ENCODE data around the gene PDZK1IP1.

PDZK1IP1 gene

GRCh38 chr1:47189844-47190508, at the start of gene PDZK1IP1:
TSS of gene PDZK1IP1 (minus strand) at chr1:47190036. CDS start at chr1:47189932, 104 bp downstream.
- no peak for DNase-seq

DNA sequence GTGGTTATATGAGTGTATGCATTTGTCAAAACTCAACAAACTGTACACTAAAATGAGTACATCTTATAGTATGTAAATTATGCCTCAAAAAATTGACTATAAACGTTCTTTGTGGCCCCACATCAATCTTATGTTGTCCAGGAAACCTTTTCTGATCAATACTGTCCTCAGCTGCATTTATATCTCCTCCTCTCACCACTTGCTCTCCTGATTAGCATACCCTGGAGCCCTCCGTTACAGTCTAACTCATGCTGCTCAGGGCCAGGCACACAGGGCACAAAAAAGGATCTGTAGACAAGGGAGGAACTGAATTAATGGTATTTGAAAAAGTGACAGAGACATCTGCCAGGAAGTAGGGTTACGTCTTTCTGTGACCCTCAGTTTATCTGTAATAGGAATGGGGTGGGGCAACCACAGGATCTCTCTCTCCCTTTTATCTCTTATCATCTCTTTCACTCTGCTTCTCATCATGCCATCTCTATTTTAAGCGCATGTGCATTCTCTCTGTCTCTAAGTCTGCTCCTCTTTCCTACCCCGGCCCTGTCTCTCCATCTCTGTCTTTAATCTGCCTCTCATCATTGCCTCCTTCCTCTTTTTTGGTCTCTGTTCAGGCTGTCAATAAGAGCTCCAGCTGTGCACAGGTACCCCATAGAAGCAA, 49.2 kb upstream of the PDZK1IP1 start:
- no peak for DNase-seq

GRCh38 chr1:47235806-47236205, 46.0 kb upstream of the PDZK1IP1 start:
- no peak for DNase-seq

DNA sequence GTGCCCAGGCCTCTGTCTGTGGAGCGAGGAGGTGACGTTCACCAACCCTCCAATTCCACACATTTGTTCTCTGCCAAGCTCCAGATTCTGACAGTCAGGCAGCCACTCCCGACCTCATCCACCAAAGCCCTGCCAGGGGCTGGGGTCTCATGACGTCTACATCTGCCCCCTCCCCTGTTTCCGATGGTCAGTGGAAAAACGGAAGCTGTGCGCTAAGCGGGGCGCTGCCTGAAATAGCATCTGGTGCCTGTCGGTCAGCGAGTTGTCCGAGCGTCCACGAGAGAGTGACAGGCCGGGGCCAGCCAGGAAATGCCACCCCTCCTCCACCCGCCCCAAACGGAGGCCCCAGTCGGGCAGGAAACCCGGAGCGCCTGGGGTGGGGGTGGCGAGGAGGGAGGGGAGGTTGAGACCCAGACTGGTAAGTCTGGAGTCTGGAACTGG, 45.4 kb upstream of the PDZK1IP1 start:
- no peak for DNase-seq

- DNase-seq, result no peak
Observed at GRCh38 chr1:47233186-47233585, 43.4 kb upstream of the PDZK1IP1 start.

DNA sequence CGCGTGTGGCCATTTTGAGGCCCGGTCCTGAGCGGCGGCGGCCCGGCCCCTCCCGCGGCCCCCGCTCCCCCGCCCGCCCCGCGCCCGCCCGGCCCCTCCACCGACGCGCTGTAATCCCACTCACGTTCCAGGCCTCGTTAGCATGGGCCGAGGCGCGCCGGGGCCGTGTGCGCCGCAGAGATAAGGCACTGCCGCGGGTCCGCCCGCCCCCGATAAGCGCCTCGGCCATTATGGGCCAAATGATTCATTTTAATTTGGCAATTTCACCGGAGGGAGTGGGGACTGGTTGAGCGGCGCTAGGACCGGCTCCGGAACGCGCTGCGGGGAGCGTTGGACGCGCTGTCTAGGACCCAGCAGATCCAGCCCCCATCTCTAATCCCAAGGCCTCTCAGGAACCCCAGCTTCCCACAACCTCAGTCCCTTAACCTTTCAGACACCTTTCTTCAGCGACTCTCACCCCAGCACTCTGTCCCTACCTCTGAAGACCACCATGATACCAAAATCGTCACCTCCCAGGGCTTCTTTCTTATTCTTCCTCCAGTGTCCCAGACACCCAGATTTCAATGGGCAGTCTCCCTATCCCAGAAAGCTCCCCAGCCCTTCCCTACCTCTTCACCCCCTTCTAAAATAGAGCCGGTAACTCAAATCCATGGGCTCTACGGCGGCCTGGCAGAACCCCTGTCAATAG, 42.5 kb upstream of the PDZK1IP1 start, which contains the start of gene TAL1:
TSS of gene TAL1 (minus strand) at position 39 of the 688 bp plus-strand sequence. CDS start 6,337 bp downstream, outside the sequence.
- no peak for DNase-seq

DNA sequence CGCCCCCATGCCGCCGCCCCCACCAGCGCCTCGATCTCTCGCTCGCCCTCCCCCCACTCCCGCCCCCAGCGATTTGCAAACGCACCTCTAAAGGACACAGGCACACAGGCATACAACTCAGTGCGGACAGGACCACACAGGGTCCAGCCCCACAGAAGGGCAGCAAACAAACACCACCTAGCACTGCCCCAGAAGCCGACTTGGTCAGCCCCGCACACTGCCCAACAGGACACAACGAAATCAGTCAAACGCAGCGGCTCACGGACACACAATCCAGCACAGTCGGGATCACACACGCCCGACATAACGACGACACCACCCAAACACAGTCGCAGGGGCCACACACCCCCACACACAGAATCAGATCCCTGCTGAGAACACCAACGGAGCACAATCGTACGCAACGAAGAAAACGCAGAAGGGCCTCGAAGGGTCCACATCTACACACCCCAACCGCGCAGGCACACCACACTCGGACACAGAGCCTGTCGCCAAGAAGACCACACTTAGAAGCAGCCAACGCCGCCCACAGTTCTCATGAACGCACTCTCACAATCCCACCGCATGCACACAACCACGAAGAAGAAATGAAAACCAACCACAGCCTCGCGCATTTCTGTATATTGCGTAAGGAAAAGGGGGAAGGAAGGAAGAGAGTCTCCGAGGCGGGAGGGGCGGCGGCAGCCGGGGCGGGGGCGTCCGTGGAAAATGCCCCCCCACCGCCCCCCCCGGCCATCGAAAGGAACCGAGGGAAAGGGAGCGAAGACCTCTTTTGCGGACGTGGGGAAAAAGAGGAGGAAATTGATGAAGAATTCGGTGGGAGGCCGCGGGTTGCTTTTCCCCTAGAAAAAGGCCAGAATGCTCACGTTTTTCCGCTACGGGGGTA, 41.7 kb upstream of the PDZK1IP1 start:
- DNase-seq, result no peak

GRCh38 chr1:47230692-47231300, 41.0 kb upstream of the PDZK1IP1 start:
- DNase-seq, result no peak

- DNase-seq, result no peak
Observed at GRCh38 chr1:47229886-47230691, 40.3 kb upstream of the PDZK1IP1 start.

GRCh38 chr1:47229031-47229885, 39.4 kb upstream of the PDZK1IP1 start:
- DNase-seq, result no peak

DNA sequence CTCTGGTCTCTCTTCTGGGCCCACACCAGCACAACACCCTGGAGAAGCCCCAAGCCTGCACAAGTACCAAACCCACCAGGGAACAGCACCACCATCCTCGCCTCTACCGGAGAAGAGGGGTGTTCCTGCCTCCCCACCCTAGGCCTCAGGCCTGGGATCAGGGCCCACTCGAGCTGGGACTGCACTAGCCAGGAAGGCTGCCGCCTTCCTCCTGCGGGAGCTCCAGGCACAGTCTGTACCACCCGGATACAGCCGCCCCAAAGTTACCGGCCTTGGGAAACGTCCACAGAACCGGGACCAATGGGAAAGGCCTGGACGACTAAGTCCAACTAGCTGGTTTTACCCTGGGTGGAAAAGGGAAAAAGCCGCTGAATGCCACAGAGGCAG, 38.8 kb upstream of the PDZK1IP1 start:
- no peak for DNase-seq

DNA sequence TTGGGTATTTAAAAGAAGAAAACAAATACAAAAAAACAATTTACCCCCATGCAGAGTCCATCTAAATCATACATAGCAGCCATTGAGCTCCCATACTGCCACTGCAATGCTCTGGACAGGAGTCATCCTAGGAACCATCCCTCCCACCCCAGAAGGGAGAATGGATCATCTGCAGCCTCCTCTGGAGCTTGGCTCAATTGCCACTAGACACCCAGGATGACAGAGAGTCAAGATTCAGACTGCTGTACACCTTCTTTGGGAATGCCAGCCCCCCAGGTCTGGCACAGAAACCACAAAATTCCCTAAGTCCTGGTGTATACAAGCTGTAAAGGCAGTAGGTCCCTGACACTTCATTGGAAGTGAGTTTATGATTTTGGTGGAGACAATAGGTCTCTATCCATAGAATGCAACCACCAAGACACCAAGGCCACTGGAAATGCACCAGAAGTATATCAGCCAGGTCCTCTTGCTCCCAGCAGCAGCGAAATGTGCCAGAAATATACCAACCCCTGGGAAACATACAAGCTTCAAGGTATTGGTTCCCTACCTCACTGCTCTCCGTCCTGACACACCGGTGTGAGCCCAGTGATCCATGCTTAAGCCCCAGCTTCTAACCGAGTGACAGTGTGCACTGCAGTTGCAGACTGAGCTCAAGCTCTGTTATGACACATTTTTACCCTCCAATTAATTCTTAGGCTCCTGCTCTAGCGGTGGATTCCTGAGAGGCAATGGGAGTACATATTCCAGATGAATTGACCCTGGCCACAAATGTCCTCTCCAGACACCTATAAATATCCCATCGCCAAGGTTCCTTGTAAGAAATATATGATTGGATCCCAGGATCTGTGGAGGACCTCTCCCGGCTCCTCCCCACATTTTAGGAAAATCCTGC, 37.8 kb upstream of the PDZK1IP1 start:
- no peak for DNase-seq

DNA sequence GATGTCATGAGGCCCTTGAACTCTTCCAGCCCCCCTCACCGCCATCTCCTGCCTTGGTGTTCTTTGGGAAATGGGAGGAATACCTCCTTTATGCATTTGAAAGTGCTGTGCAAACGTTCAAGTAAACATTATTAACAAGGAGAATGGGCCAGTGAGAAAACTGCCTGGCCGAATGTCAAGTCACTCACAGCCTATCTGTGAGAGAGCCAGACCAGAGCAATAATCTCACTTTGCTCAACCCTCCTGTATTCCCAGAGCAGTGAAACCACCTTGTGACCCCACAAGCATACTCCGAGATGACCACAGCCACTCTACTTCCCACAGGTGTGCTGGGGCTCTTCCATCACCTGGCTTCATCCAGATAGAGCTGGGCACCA, 37.0 kb upstream of the PDZK1IP1 start:
- DNase-seq, result no peak

- DNase-seq, result no peak
Observed at GRCh38 chr1:47226121-47226838, 36.4 kb upstream of the PDZK1IP1 start.

GRCh38 chr1:47225430-47226100, 35.7 kb upstream of the PDZK1IP1 start:
- DNase-seq, result no peak

GRCh38 chr1:47224676-47225399, 35.0 kb upstream of the PDZK1IP1 start:
- DNase-seq, result no peak

GRCh38 chr1:47223921-47224675, 34.3 kb upstream of the PDZK1IP1 start:
- no peak for DNase-seq
